ENCODE measurements around the gene TMEM61.

DNA sequence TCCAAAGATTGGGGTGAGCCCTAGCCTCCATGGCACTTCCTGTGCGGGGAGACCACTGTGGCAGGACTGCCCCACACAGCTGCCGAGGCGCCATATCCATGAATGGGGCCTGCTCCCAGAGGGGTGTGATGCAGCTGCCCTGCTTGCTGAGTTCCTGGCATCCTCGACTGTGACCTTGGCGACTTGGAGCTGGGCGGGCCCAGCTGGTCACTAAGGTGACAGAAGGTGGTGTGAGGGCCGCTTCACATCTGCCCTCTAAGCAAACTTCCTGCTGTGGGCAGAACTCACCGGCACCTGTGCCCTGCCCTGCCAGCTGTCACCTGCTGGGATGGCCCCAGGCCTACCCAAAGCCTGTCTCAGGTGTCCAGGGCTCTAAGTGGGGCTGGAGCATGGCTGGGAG lies 9.0 kb downstream of the TMEM61 start:
- TF ChIP-seq, protein P1, sequence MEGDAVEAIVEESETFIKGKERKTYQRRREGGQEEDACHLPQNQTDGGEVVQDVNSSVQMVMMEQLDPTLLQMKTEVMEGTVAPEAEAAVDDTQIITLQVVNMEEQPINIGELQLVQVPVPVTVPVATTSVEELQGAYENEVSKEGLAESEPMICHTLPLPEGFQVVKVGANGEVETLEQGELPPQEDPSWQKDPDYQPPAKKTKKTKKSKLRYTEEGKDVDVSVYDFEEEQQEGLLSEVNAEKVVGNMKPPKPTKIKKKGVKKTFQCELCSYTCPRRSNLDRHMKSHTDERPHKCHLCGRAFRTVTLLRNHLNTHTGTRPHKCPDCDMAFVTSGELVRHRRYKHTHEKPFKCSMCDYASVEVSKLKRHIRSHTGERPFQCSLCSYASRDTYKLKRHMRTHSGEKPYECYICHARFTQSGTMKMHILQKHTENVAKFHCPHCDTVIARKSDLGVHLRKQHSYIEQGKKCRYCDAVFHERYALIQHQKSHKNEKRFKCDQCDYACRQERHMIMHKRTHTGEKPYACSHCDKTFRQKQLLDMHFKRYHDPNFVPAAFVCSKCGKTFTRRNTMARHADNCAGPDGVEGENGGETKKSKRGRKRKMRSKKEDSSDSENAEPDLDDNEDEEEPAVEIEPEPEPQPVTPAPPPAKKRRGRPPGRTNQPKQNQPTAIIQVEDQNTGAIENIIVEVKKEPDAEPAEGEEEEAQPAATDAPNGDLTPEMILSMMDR (IDR thresholded peaks at IDR 0.05) = no peak
- no peak for TF ChIP-seq POLR2A (IDR thresholded peaks at IDR 0.05)

Data from right lobe of liver (tissue), 4 donors.